ENCODE results near the gene TLR6.
"Not testable (repeated sequence)": the region's sequence is repeated elsewhere in the genome, so short reads cannot be mapped to it uniquely, and the experiment has no call there.

Gene TLR6

GRCh38 chr4:38785041-38785790 lies 71.4 kb downstream of the TLR6 start:
- DNase-seq (ENCODE audit: low read depth): no peak

DNA sequence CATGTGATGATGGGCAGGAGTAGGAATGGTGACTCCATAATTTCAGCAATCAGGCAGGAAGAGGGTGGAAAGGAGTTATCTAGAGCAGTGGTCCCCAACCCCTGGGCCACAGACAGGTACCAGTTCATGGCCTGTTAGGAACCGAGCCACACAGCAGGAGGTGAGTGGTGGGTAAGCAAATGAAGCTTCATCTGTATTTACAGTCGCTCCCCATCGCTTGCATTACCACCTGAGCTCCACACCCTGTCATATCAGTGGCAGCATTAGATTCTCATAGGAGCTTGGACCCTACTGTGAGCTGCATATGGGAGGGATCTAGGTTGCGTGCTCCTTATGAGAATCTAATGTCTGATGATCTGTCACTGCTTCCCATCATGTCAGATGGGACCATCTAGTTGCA lies 72.5 kb downstream of the TLR6 start:
- no peak for DNase-seq (ENCODE audit: low read depth)

DNA sequence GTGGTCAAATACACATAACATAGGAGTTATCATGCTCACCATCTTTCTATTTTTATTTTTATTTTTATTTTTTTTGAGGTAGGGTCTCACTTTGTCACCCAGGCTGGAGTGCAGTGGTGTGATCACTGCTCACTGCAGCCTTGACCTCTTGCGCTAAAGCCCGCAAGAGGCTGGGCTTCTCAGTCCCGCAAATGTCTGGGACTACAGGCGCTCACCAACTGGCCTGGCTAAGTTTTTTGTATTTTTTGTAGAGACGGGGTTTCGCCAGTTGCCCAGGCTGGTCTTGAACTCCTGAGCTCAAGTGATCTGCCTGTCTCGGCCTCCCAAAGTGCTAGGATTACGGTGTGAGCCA lies 73.5 kb downstream of the TLR6 start:
- DNase-seq (ENCODE audit: low read depth): no peak

- DNase-seq (ENCODE audit: low read depth): no peak
Measured at GRCh38 chr4:38782452-38783108, 74.0 kb downstream of the TLR6 start, which contains the start of gene TLR10. Gene TLR10, minus strand, starts transcription at chr4:38782990. Its CDS starts 7,400 bp downstream, at chr4:38775590.

DNA sequence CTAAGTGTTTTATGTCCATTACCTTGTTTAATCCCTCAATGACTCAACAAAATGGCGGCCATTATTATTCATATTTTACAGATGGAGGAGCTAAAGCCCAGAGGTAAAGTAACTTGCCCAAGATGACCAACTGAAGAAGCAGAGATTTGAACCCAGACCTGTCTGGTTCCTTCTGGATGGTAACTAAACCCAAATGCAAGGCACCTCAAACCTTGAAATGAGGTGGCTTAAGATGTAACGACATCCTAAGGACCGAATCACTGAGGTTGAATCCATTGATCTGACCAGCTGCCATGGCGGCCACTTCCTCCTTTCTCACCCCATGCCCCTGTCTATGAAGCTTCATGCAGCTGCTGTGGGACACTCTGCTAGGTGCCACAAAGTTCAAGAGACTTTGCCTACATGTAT lies 74.8 kb downstream of the TLR6 start:
- DNase-seq (ENCODE audit: low read depth): no peak

DNA sequence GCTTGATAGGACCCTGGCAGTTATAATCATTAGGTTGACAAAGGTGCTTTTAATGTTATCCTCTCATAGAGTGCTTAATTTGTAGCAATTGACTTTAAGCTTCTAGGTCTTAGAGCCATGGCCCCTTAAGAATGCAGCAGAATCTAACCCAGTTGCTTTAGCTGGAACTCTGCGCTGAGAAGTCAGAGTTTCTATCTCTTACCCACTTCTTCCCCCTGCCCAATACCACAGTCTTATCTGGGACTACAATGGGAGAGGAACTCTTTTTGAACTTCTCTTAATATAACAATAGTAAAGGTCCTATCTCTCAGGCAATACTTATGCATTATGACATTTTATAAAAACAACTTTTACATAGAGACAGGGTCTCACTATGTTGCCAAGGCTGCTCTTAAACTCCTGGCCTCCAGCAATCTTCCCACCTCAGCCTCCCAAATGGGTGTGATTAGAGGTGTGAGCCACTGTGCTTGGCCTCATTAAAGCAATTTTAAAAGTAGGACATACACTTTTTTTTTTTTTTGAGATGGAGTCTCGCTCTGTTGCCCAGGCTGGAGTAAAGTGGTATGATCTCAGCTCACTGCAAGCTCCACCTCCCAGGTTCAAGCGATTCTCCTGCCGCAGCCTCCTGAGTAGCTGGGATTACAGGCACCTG lies 75.7 kb downstream of the TLR6 start:
- DNase-seq (ENCODE audit: low read depth): no peak

DNA sequence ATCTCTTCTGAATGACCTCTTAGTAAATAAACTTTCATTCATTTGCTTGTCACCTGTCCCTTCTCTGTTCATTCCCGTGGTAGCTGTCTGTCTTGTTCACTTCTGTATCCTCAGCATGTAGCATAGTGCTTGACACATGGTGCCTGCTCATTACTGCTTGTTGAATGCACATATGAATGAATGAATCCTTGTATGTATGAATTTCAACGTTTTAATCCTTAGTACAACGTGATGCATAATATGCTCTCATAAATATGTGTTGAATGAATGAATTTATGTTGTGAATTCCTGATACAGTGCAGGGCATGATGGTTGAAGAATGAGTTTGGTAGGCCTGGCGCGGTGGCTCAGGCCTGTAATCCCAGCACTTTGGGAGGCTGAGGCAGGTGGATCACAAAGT lies 76.8 kb downstream of the TLR6 start:
- DNase-seq (ENCODE audit: low read depth): no peak

DNA sequence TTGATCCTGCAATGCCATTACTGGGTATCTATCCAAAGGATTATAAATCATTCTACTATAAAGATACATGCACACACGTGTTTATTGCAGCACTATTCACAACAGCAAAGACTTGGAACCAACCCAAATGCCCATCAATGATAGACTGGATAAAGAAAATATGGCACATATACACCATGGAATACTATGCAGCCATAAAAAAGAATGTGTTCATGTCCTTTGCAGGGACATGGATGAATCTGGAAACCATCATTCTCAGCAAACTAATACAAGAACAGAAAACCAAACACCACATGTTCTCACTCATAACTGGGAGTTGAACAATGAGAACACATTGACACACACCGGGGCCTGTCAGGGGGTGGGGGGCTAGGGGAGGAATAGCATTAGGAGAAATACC lies 78.7 kb downstream of the TLR6 start:
- DNase-seq (ENCODE audit: low read depth): not testable (repeated sequence)

GRCh38 chr4:38775326-38775725 lies 81.3 kb downstream of the TLR6 start:
- no peak for DNase-seq (ENCODE audit: low read depth)

DNA sequence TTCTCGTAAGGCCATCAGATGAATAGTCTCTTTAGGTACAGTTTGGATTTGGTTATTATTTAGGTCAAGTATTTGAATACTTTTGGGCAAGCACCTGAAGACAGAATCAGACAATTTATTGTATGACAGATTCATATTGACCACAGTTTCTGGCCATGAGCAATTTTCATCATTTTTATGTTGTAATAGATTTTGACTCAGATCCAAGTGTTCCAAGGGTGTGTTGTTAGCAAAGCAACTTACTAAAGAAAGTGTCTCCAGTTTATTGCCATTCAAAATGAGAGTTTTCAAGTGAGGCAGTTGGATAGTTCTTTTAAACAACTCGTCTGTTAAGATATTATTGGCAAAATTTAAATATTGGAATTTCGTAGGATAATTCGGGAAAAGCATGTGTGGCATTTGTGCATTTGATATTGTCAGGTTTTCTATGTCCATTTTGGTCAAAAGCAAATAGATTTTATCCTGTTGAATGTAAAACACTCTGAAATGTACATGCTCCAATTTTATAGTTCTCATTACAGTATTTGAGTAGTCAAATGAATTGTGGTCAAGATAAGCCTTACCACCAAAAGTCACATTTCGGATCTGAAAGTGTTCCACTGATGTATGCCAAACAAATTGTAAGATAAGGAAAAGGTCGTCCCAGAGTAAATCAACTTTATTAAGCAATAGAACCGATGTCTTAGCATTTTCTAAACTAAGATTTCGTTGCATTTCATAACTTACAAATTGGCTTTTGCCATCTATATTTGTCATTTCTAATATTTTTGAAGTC lies 82.2 kb downstream of the TLR6 start:
- DNase-seq (ENCODE audit: low read depth): no peak
